Measurements from ENCODE around the gene IQCF5.

GRCh38 chr3:51874411-51874810 is 990 bp downstream of the IQCF5 start:
- TF ChIP-seq CTCF (IDR thresholded peaks at IDR 0.05) (no peak), EZH2 (IDR thresholded peaks at IDR 0.05; ENCODE audit: borderline replicate concordance, insufficient read depth, low read depth, low read length, poor library complexity, severe bottlenecking) (no peak)

Data from B cell (primary cell).